B cell (primary cell): ENCODE measurements around the gene SPG7.

Experiments
- CTCF ChIP-seq: fragments of 200-600 bp; IDR thresholded peaks from one replicate; pipeline ENCODE4 v1.8.0; 2022; ENCODE audit warnings: antibody characterized with exemption, mild to moderate bottlenecking
- EZH2 ChIP-seq: IDR thresholded peaks from 2 replicates; pipeline ENCODE4 v1.6.1; 2012; ENCODE audit warnings: borderline replicate concordance, low read depth, mild to moderate bottlenecking, moderate library complexity, low read length; ENCODE audit not compliant: insufficient read depth, poor library complexity, severe bottlenecking

GRCh38 chr16:89550421-89551007 is 42.3 kb downstream of the SPG7 start:
- TF ChIP-seq CTCF, result no peak
- no peak for TF ChIP-seq EZH2
